HS-5 (cell line): ENCODE results near the gene SLC39A8.
A peak's percentile ranks its signal among the peaks of the same experiment; 100 is the strongest.
"Not testable (repeated sequence)": the region's sequence is repeated elsewhere in the genome, so short reads cannot be mapped to it uniquely, and the experiment has no call there.

Source experiments
- DNase-seq: peaks from one replicate; pipeline ENCODE4 v3.0.0-alpha.2; 2012; ENCODE audit warnings: low read depth

Gene SLC39A8

DNA sequence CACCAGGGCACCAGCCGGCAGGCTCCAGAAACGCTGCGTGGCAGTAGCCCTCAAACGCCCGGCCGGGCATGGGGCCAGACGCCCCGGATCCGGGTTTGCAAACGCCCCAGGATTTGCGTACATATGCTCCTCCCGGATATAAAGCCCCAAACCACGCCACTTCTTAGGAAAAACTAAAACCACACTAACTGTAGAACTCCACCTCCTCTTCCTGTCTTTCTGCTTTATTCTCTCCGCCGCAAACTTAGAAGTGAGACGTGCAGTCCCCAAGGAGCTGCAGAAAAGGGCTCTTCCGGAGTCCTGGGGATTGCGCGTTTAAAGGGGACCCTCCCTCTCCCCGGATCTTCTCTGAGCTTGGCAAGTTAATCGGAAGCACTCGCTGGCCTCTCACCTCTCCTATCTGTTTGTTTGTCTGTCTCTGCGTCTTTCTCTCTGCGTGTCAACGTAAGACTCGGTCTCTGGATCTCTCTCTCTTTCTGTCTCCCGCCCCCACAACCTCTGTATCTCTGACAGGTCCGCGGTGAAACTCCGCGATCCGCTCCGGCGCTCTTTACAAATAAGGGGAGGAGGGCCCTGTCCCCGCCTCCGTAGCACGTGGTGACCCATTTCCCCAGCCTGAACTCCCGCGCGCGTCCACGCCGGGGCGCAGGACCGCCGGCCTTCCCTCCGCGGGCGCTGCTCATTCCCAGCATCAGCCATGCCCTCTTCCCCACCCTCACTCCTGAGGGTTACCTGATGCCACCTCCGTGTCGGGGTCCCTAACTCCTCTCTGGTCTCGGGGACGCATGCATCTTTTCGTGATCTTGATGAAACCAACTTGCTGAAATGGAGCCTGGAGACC, at the start of gene SLC39A8:
Gene SLC39A8, minus strand, starts transcription at position 529 of the 841 bp plus-strand sequence. CDS start 820 bp downstream, outside the sequence.
- no peak for DNase-seq

- no peak for DNase-seq
Measured at GRCh38 chr4:102392033-102392744, 46.9 kb upstream of the SLC39A8 start.

DNA sequence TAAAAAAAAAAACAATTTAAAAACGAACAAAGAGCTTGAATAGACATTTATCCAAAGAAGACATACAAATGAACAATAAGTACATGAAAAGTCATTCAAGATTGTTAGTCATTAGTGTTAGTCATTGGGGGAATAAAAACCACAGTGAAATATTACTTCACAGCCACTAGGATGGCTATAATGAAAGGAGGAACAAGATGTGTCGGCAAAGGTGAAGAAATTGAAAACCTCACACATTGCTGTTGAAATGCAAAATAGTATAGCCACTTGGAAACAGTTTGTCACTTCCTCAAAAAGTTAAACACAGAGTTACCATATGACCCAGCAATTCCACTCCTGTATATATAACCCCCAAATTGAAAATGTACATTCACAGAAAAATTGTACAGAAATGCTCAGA, 45.2 kb upstream of the SLC39A8 start:
- peak; percentile 24 for DNase-seq

DNA sequence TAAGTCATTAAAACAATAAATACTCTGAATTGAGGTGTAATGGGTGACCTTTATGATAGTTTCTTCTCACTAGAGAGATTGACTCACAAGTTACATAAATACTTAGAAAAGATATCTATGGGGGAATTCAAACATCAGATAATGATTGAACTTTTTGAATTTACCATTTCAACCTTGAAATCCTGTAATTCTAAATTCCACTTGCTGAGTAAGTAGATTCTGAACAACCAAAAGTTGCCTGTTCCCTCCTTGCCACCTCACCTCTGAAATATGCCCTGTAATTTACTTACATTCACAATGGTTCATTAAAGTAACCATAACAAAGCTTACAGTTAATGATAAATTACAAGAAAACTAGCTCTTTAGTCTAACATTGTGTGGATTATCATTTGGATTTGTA, 43.3 kb upstream of the SLC39A8 start:
- no peak for DNase-seq

- DNase-seq, result no peak
Measured at GRCh38 chr4:102387552-102388150, 42.4 kb upstream of the SLC39A8 start.

- DNase-seq, result no peak
Measured at GRCh38 chr4:102386966-102387365, 41.7 kb upstream of the SLC39A8 start.

GRCh38 chr4:102380253-102380652, 35.0 kb upstream of the SLC39A8 start:
- not testable (repeated sequence) for DNase-seq

DNA sequence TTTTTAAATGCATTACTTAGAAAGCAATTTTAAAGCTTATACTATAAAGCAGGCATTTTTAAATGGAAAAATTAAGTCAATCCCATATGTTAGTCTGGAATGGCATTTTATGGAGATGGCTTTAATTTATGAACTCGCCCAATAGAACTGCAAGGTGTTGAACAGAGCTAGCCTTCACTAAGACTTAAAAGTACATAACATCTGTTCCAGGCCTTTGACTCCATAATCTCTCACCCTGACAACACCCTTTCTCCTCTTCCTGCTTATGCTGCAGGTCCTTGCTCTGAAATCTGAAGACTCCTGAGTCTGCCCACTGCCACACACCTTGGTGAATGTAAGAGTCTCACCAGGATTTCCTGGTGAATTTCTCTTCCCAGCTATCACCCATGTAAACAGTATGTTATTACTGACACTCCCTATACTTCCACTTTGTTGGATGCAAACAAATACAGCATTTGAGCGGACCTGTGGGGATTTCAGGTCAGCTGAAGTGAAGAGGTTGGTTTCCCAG, 17.7 kb upstream of the SLC39A8 start:
- no peak for DNase-seq

DNA sequence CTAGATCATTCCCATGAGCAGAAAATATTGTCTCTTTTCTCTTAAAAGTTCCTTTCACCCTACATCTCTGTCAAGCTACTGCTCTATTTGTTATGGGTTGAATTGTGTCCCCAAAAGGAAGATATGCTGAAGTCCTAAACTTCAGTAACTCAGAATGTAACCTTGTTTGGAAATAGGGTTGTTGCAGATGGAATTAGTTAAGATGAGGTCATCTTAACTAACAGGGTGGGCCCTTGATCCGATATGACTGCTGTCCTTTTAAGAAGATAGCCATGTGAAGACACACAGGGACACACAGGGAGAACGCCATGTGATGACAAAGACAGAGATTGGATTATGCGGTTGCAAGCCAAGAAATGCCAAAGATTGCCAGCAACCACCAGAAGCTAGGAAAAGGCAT, 12.8 kb upstream of the SLC39A8 start:
- no peak for DNase-seq

- not testable (repeated sequence) for DNase-seq
Measured at GRCh38 chr4:102357637-102358036, 12.4 kb upstream of the SLC39A8 start.

DNA sequence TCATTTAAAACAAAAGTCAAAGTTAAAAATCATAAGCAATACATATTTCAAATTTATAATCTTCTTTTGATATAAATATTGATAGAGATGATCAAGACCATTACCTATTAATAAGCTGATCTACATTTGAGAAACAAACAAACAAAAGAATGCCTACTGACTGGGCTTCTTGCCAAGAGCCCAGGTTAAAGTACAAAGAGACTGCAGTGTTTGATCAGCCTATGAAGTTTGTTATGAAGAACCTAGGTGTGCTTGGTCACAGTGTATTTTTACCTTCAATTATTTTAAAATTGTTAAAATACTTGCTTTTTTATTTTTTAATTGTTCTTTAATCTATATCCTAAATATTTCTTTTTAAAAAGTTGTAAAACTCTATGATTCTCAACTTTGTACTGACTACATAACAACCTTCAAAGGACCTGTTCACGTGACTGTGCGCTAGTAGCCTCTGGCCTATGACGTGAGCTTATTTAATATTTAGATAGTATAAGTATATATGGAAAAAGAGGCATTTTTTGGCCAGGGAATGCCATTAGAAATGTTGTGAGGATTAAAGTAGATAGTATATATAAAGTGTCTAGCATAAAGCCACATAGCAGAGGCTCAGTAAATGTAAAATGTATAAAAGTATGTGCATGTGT, 11.4 kb upstream of the SLC39A8 start:
- no peak for DNase-seq

- no peak for DNase-seq
Measured at GRCh38 chr4:102355748-102356147, 10.5 kb upstream of the SLC39A8 start.

- DNase-seq, result no peak
Measured at GRCh38 chr4:102354671-102355454, 9.6 kb upstream of the SLC39A8 start.

- DNase-seq, result no peak
Measured at GRCh38 chr4:102352781-102353180, 7.5 kb upstream of the SLC39A8 start.

DNA sequence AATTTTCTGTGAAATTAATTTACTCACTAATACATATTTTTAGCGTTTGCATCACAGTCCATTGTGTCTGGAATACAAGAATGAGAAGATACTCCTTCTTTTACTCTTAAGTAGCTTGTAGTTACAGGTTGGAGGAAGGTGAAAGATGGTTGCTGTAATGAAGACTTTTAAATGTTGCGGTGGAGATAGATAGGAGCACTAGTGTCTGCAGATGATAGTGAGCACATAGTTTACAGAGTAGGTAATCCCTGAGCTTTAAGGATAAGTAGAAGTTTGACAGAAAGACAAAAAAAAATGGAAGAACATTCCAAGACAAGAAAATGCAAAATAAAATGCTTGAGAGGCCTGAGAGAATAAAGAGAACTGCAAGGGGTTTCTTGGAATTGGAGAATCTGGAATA, 5.4 kb upstream of the SLC39A8 start:
- DNase-seq, result no peak

GRCh38 chr4:102348701-102349100, 3.4 kb upstream of the SLC39A8 start:
- no peak for DNase-seq

DNA sequence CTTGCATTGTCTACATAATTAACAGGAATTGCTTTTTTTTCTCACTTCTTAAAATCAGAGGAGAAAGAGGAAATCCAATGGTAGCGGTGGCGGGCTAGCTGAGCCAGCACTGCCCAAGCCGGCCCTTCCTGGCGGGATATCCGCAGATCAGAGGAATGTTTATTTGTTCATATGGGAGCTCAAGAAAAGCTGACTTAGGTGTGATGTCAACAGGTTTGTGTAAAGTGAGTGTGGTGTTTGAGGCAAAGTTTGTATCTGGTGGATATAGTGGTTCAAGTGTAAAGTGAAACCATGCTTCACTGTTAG, 466 bp upstream of the SLC39A8 start:
- no peak for DNase-seq

GRCh38 chr4:102344520-102344953, 745 bp downstream of the SLC39A8 start:
- no peak for DNase-seq

DNA sequence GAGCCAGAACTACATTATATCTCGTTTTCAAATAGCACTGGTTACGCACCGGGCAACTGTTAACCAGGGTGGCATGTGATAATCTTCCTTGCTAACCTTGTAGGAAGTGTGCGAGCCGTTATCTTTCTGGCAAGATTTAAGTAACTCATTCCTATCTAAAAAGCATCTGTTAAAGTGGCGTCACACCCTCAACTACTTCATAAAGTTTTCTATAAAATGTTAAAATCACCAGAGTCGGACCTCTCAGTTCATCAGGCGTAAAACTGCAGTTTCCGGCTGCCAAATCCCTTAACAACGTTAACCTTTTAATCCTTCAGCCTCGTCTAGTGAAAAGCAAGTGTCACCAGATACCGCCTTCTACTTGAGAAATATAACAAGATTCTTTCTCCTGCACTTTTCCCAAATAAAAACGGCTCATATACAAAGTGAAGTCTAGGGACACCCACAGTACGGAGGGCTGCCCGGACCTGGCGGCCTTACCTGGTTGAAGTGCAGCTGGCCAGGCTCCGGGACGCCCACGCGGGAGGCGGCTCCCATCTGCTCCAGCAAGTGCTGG, 1.2 kb downstream of the SLC39A8 start:
- DNase-seq, result no peak

DNA sequence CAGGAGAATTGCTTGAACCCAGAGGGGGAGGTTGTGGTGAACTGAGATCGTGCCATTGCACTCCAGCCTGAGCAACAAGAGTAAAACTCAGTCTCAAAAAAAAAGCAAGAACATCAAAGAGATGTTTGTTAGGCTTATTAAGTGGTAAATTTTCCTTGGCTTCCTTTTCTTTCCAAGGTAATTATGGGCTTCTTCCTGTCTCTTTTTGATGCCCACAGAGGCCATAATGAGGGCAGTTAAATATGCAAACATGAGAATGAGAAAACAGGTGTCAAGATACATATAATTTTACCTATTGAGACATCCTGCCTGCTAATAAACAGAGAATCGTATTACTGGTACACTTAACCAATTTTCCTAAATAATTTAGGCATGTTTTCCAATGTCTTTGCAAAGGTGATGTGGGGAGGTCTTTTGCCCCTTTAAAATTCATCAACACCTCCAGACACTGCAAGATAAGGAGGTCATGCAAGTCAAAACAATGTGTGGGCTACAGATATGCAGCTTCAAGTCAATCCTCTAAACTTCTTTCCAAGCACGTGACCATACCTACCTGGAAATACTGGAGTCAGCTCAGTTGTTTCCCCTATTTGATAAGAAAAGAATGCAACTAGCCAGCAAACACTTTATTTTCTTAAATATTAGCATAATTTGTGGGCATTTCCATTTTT, 2.7 kb downstream of the SLC39A8 start:
- no peak for DNase-seq

DNA sequence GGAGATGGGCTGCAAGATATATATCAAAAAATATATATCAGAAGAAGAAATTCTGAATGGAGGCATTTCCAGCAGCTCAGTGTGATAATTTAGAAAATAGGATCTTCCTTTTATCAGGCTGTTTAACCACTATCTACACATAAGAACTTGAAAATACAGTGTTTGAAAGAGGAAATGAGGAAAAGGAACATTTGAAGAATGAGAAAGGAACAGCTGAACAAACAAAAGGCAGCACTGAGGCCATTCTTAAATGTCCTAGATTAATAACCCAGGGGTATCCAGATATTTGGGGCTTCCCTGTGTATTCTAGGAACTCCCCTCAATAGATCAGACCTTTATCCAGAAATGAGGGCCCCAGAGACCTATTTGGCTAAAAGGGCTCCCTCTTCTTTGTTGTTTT, 4.1 kb downstream of the SLC39A8 start:
- DNase-seq, result no peak
